HG02885 (cell line): ENCODE results near the gene CFC1B.
"Not testable (repeated sequence)": the region's sequence is repeated elsewhere in the genome, so short reads cannot be mapped to it uniquely, and the experiment has no call there.

Source experiments
- ATAC-seq: cut with Tn5 transposase; IDR thresholded peaks from one replicate; pipeline ENCODE4 v1.9.1; 2021; ENCODE audit warnings: mild to moderate bottlenecking; ENCODE audit not compliant: unreplicated experiment, poor library complexity

CFC1B gene

GRCh38 chr2:130520992-130521391 lies at the start of gene CFC1B:
Gene CFC1B, plus strand, starts transcription at chr2:130521222. Its CDS starts 263 bp downstream, at chr2:130521485.
- not testable (repeated sequence) for ATAC-seq

GRCh38 chr2:130491073-130491472 lies 29.9 kb upstream of the CFC1B start:
- ATAC-seq, result not testable (repeated sequence)

GRCh38 chr2:130509228-130509627 lies 11.8 kb upstream of the CFC1B start, which contains the start of gene POTEI:
Gene POTEI, minus strand, starts transcription at chr2:130509328. Its CDS starts 93 bp downstream, at chr2:130509235.
- ATAC-seq, result not testable (repeated sequence)

DNA sequence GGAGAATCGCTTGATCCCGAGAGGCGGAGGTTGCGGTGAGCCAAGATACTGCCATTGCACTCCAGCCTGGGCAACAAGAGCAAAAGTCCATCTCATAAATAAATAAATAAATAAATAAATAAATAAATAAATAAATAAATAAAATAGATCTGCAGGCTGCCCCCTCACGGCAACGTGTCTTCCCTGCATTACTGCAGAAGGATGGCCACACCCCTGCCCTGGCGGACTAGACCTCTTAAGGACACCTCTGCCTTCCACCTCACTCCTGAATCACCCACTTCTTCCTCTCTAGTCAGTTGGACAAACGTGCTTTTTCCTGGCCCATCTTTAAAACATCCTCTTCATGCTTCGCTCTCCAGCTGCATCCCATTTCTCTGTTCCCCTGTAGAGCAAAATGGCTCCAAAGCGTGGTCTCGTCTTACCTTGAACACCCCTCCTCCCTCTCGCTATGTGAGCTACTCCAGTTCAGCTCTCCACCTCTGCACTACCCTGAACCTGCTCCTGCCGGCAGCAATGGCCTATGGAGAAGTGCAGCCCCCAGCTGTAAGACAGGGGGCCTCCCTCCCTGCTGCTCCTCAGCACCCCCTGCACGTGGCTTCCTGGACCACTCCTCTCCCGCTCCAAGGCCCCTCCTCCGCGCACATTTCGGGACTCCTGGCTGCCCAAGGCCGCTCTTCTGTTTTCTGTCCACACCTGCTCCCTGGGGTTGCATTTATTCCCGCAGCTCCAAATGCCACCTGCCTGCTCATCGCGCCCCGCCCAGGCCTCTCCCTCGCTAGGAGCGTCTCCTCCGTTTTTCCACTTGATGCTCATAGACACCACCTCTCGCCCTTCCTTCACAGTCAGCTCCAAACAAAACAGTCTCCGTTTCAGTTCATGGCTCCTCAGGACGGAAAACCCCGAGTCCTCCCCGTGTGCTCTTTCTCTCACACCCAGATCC lies 9.9 kb upstream of the CFC1B start:
- ATAC-seq, result not testable (repeated sequence)

GRCh38 chr2:130511747-130512451 lies 9.1 kb upstream of the CFC1B start:
- not testable (repeated sequence) for ATAC-seq

- ATAC-seq, result not testable (repeated sequence)
These were observed 2.4 kb upstream of the CFC1B start for GRCh38 chr2:130518516-130519106.

GRCh38 chr2:130522390-130522789 lies 1.4 kb downstream of the CFC1B start:
- ATAC-seq, result not testable (repeated sequence)

DNA sequence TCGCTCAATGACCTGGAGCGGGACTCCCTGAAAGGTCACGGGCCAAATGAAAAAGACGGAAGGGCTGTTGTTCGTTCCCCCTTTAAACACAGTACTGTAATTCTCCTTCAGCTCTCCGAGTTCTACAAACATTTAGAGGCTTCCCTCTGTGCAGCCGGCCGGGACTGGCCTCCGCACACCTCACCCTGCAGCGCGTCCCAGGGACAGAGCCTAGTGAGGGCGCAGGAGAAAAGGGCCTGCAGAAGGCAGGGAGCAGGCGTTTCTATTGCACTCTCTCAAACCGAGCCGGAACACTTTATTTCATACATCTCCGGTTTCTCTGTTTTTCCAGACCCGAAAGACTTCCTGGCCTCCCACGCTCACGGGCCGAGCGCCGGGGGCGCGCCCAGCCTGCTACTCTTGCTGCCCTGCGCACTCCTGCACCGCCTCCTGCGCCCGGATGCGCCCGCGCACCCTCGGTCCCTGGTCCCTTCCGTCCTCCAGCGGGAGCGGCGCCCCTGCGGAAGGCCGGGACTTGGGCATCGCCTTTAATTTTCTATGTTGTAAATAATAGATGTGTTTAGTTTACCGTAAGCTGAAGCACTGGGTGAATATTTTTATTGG lies 6.4 kb downstream of the CFC1B start:
- ATAC-seq, result not testable (repeated sequence)

- not testable (repeated sequence) for ATAC-seq
These were observed 8.5 kb downstream of the CFC1B start for GRCh38 chr2:130529545-130529944.

- ATAC-seq, result not testable (repeated sequence)
These were observed 9.2 kb downstream of the CFC1B start for GRCh38 chr2:130530212-130530611.

DNA sequence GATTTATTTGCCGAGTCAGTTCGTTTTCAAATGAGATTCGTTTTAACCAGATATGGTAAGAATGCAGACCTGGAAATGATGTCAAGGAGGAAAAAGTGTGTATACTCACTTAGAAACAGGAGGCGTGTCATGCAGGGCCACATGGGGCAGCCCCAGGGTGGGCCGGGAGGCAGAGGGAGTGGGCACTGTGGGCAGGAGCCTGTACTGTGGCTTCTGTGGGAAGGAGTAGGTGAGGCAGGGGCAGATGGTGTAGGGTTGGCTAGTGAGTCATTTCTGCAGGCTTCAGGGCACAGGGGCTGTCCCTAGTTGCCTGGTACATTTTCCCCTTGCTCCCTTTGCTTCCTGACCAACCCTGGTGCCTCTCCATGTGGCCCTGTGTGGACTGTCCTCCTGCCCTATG lies 10.2 kb downstream of the CFC1B start:
- ATAC-seq, result peak; percentile 81

DNA sequence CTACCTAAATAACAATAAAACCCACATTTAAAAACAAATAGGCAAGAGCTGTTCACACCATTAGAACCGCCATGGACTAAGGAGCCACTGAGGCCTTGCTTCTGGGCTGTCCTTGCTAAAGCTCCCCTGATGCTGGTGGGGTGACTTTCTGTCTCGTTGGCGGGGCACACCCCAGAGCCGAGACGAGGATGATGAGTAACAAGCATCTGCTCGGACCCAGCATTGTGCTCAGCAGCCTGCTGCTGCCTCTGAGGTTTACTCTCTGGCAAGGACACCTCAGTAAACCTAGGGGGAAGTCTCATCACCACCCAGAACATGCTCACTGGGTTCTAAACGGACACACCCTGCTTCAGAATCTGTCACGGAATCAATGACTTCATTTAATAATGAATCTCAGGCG lies 10.7 kb downstream of the CFC1B start:
- peak; percentile 34 for ATAC-seq

GRCh38 chr2:130536654-130537053 lies 15.6 kb downstream of the CFC1B start:
- ATAC-seq, result not testable (repeated sequence)

DNA sequence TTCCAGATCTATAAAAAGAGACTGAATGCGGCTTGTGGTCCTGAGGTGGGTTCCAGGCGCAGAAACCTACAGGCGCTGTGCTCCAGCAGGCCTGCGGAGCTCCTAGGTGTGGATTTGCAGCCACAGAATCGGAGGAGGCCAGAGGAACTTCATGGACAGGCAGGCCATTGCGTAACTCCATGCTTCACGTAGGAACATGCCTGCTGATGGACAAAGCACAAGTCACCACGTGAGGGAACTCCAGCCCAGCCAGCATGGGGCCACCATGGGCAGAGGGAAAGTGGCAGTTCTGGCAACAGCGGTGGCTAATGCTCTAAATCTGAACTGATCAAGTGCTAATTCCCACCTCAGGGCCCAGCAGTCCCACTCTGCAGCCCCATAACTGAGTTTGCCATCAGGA lies 17.2 kb downstream of the CFC1B start:
- ATAC-seq, result not testable (repeated sequence)

DNA sequence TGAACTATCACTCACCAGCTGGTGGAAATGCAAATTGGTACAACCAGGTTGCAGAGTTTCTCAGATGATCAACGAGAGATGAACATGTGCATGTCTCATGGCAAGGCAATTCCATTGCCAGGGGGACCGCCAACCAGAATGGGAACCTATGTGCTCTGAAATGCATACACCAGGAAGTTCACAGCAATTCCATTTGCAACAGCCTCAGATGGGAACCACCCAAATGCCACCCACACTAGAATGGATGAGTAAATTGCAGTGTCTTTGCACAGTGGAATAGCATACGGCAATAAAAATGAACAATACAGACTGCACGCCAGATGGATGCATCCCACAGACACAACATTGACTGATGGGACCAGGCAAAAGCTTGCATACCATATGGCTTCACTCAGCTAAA lies 21.8 kb downstream of the CFC1B start:
- not testable (repeated sequence) for ATAC-seq

DNA sequence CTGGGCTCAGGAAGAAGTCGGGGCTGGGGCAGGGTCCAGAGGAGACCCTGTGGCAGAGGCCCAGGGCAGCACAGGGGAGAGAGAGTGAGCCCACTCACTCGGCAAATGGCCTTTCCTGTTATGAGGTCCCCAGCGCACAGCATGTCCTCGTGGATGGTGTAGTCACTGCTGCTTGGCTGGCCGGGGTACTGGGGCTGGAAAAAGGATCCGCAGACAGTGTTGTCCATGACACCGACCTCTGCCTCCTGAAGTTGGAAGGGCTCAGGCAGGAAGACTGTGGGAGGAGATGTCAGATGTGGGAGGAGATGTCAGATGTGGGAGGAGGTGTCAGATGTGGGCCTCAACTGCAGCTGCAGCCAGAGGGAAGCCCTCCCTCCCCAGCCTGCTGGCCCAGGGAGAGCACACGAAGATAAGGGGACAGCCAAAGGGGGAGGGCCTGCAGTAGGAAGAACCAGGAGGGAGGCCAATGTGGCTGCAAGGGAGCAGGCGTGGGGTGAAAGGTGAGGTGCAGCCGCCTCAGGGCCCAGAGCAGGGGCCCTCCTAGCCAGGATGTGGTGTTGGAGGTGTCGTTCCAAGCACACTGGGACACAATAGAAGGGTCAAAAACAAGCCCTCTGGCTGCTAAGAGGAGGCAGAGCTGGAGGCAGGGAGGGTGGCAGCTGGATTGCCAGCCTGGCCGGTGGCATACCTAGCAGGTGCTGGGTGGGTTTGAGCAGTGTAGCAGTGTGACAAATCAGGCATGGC lies 22.9 kb downstream of the CFC1B start:
- ATAC-seq, result not testable (repeated sequence)

DNA sequence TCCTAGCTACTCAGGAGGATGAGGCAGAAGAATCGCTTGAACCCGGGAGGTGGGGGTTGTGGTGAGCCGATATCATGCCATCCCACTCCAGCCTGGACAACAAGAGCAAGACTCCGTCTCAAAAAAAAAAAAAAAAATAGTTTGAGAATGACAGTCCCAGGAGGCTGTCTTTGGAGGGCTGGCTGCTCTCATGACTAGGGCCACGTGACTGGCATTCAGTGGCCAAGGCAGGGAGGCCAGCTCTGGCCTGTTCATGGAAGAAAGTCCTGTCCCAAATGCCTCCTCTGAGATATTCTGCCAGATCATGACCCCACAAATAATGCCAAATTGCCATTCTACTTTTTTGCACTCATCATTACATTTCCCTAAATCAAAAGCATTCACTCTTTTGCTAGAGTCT lies 24.0 kb downstream of the CFC1B start:
- ATAC-seq, result not testable (repeated sequence)

DNA sequence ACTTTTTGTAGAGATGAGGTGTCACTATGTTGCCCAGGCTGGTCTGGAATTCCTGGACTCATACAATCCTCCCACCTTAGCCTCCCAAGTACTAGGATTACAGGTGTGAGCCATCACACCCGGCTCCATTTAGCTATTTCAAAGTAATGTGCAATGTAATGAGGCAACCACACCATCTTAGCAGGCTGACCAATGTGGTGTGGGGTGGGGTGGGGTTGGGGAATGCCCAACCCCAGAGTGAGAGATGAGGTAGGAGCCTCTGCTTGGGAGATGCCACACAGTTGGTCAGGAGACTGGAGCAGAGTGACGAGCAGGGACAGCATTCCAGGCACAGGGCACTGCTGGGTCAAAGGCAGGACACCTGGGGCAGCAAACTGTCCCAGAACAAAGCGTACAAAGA lies 27.4 kb downstream of the CFC1B start:
- not testable (repeated sequence) for ATAC-seq

GRCh38 chr2:130549475-130549874 lies 28.5 kb downstream of the CFC1B start:
- ATAC-seq, result not testable (repeated sequence)
